Endothelial cell of umbilical vein (primary cell): ENCODE results near the gene SGO1. TPM values are rescaled to one million over a fixed set of nuclear protein-coding genes. Genes with fewer than 3 reads are reported as not detected.

ENCODE experiments used
- BruUV-seq: library from RNA; stranded (reverse); fragments of 400-500 nt; replicated peaks from 2 replicates; lab custom pipeline; 2021; lab: Mats Ljungman, UMichigan
- CTCF ChIA-PET: fragments of 300-600, 350-600 bp; sonication (Branson Sonifier 250); formaldehyde crosslinking; loops from one replicate; lab custom pipeline; 2021; ENCODE audit warnings: antibody characterized with exemption, inconsistent platforms; lab: Charles Lee
- POLR2A ChIA-PET: fragments of 300-600, 350-600 bp; sonication (Branson Sonifier 250); formaldehyde crosslinking; loops from one replicate; lab custom pipeline; 2021; ENCODE audit warnings: antibody characterized with exemption, inconsistent platforms; lab: Charles Lee
- DNase-seq: peaks from one replicate; pipeline ENCODE4 v3.0.0-alpha.2; 2011; ENCODE audit warnings: low read depth, low spot score
- FAIRE-seq: peaks from 2 replicates; lab custom pipeline; 2011; peaks lifted over from hg19 to GRCh38; lab: Jason Lieb, UNC
- H2AFZ ChIP-seq: 2 replicates; pipeline ENCODE4 v1.6.0; 2012; ENCODE audit warnings: low read depth, low read length, control low read depth, inconsistent platforms
- H3K27ac ChIP-seq: 2 replicates; pipeline ENCODE4 v1.5.1; 2011; ENCODE audit warnings: low read depth, mild to moderate bottlenecking, control low read depth, low read length, moderate library complexity; ENCODE audit not compliant: insufficient read depth
- H3K27me3 ChIP-seq, 2 experiments: 2 replicates each; pipeline versions ENCODE4 v1.6.0 to v1.6.1; 2011; ENCODE audit warnings: low read length in 2 of 2, mixed read lengths in 1 of 2; ENCODE audit not compliant: control insufficient read depth in 2 of 2, insufficient read depth in 2 of 2
- H3K36me3 ChIP-seq, 2 experiments: 2 replicates in 1 of 2; 3 replicates in 1 of 2; pipeline ENCODE4 v1.5.1; 2011; ENCODE audit warnings: low read length in 2 of 2, mild to moderate bottlenecking in 1 of 2, moderate library complexity in 1 of 2; ENCODE audit not compliant: control insufficient read depth in 2 of 2, insufficient read depth in 2 of 2; ENCODE audit errors: extremely low read depth in 1 of 2
- H3K4me1 ChIP-seq: 3 replicates; pipeline ENCODE4 v1.5.1; 2011; ENCODE audit warnings: mild to moderate bottlenecking, low read length; ENCODE audit not compliant: control insufficient read depth, insufficient read depth; ENCODE audit errors: extremely low read depth
- H3K4me2 ChIP-seq: 2 replicates; pipeline ENCODE4 v1.6.1; 2011; ENCODE audit warnings: low read length, control low read depth, mixed read lengths; ENCODE audit not compliant: insufficient read depth
- H3K4me3 ChIP-seq, 3 experiments: fragments of 200-600 bp in 1 of 3; sonication (generic), shearing (Covaris generic) in 1 of 3; replicated peaks in 1 of 3; 2 replicates each; pipeline ENCODE4 v1.5.1; 2011 to 2016; ENCODE audit warnings: control low read depth in 3 of 3, low read length in 3 of 3, mild to moderate bottlenecking in 2 of 3, inconsistent platforms in 1 of 3, low read depth in 1 of 3, moderate library complexity in 1 of 3; ENCODE audit not compliant: insufficient read depth in 1 of 3
- H3K79me2 ChIP-seq: 2 replicates; pipeline ENCODE4 v1.6.0; 2012; ENCODE audit warnings: low read length, inconsistent platforms; ENCODE audit not compliant: control insufficient read depth, insufficient read depth
- H3K9ac ChIP-seq: replicated peaks from 2 replicates; pipeline ENCODE3; 2011; ENCODE audit warnings: low read length, control low read depth; ENCODE audit not compliant: insufficient read depth; ENCODE audit errors: extremely low read depth
- H3K9me1 ChIP-seq: replicated peaks from 3 replicates; pipeline ENCODE4 v1.6.0; 2011; ENCODE audit warnings: mild to moderate bottlenecking, low read length; ENCODE audit not compliant: control insufficient read depth, insufficient read depth; ENCODE audit errors: extremely low read depth
- H3K9me3 ChIP-seq: replicated peaks from 2 replicates; pipeline ENCODE4 v1.5.1; 2012; ENCODE audit warnings: low read length, inconsistent platforms; ENCODE audit not compliant: control insufficient read depth, insufficient read depth
- H4K20me1 ChIP-seq: replicated peaks from 2 replicates; pipeline ENCODE3; 2011; ENCODE audit warnings: mild to moderate bottlenecking, low read length; ENCODE audit not compliant: control insufficient read depth, insufficient read depth; ENCODE audit errors: extremely low read depth
- CTCF ChIP-seq, 2 donors: IDR thresholded peaks; 1 replicate in 1 of 2; 2 replicates in 1 of 2; pipeline ENCODE4 v1.5.1; 2011; ENCODE audit warnings: low read length in 2 of 2, mild to moderate bottlenecking in 2 of 2, moderate library complexity in 2 of 2, control low read depth in 1 of 2, inconsistent platforms in 1 of 2, low read depth in 1 of 2; ENCODE audit not compliant: insufficient read depth in 1 of 2; ENCODE audit errors: extremely low read depth in 1 of 2
- EZH2 ChIP-seq: IDR thresholded peaks from 2 replicates; pipeline ENCODE4 v1.6.1; 2012; ENCODE audit warnings: borderline replicate concordance, low read depth, mild to moderate bottlenecking, moderate library complexity, low read length, inconsistent platforms; ENCODE audit not compliant: severe bottlenecking
- FOS ChIP-seq: IDR thresholded peaks from 2 replicates; pipeline ENCODE4 v1.6.1; 2011; ENCODE audit warnings: mild to moderate bottlenecking, low read length, moderate library complexity, borderline replicate concordance; ENCODE audit not compliant: insufficient read depth
- GATA2 ChIP-seq: IDR thresholded peaks from 2 replicates; pipeline ENCODE4 v1.7.0; 2011; ENCODE audit warnings: low read depth, mild to moderate bottlenecking, moderate library complexity, mixed read lengths, low read length; ENCODE audit not compliant: insufficient read length, insufficient read depth
- JUN ChIP-seq: IDR thresholded peaks from 2 replicates; pipeline ENCODE4 v1.6.1; 2011; ENCODE audit warnings: borderline replicate concordance, low read depth; ENCODE audit not compliant: insufficient read length, insufficient read depth
- MAX ChIP-seq: IDR thresholded peaks from 2 replicates; pipeline ENCODE4 v1.6.1; 2011; ENCODE audit not compliant: insufficient read depth, insufficient read length
- MYC ChIP-seq: IDR thresholded peaks from one replicate; pipeline ENCODE4 v1.6.1; 2011; ENCODE audit warnings: mild to moderate bottlenecking, low read depth, low read length
- POLR2A ChIP-seq: IDR thresholded peaks from 2 replicates; pipeline ENCODE4 v1.6.1; 2012; ENCODE audit warnings: low read depth, mild to moderate bottlenecking, control low read depth, low read length
- POLR2AphosphoS5 ChIP-seq: IDR thresholded peaks from 2 replicates; pipeline ENCODE4 v1.6.1; 2012; ENCODE audit warnings: low read depth, mild to moderate bottlenecking, control low read depth, low read length, moderate library complexity; ENCODE audit not compliant: insufficient read depth
- dilution Hi-C: fragments of 300-500 bp; cut with MboI; formaldehyde crosslinking; loops from one replicate; pipeline ENCODE4 v1.15.0; 2019; ENCODE audit warnings: low sequenced_read_pairs; ENCODE audit not compliant: extremely low pct_ligation_motif_present
- intact Hi-C: fragments of 100-400 bp; cut with micrococcal nuclease; formaldehyde crosslinking; loops from one replicate; pipeline ENCODE4 v1.10.0; 2022
- polyA plus RNA-seq, 4 experiments: library from polyadenylated mRNA; depleted of rRNA in 3 of 4; stranded (reverse) in 3 of 4; unstranded in 1 of 4; fragments of >200 nt; gene quantifications; 2 replicates each; pipeline versions ENCODE4 v1.2.1 to v1.2.3, GENCODE V29; 2011 to 2012; ENCODE audit warnings: missing spikeins in 1 of 4
- total RNA-seq: library from RNA; stranded (reverse); gene quantifications from 2 replicates; pipeline ENCODE4 v1.2.3, GENCODE V29; 2021

The SGO1 gene
- total and polyA plus RNA-seq, 2 donors (not counting 3 experiments of a cell fraction or from before 2014, with no cell fraction given) = 2.0 to 21.7 TPM

- BruUV-seq = no TSS peak
- no peaks in the 10 kb centered on the region for H3K27me3 ChIP-seq
- CTCF ChIA-PET = no interaction called here
These were observed 43.5 kb downstream of the SGO1 start for GRCh38 chr3:20142517-20142916.

DNA sequence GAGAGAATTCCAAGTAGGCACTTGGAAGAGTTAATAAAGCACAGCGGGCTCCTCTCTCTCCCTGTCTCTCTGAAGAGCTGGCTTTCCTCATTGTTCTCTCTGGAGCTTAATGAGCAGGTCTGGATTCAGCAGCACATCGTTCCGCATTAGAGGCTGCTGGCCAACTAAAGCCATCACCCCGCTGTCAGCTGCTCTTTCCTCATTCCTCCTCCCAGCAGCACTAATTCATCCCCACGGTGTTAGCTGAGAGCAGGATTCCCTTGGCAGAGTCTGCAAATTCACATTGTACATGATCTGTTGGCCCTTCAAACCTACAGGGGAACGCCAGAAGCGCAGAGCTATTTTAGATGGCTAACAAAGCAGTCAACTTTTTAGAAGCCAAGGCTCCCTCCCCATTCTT lies 44.2 kb downstream of the SGO1 start:
- POLR2A ChIA-PET = no interaction called here
- DNase-seq (no peak), FAIRE-seq (no peak)
- no peaks in the 10 kb centered on the region for H3K9me3 ChIP-seq
- H3K36me3 ChIP-seq = no peaks in the 10 kb centered on the region
- TF ChIP-seq MYC (no peak), JUN (no peak), FOS (no peak), POLR2A (no peak), MAX (no peak), GATA2 (no peak), POLR2AphosphoS5 (no peak), EZH2 (no peak), CTCF (IDR thresholded peaks at IDR 0.05; ENCODE audit: extremely low read depth in 1 of 2, insufficient read depth in 1 of 2, low read depth in 1 of 2, low read length in 2 of 2) (no peak)
- H3K27ac ChIP-seq = no peak overlapping the region
- no TSS peak for BruUV-seq
- no peak overlapping the region for H3K4me3 ChIP-seq
- intact Hi-C loops = no loop called here
- CTCF ChIA-PET = interaction anchor here (0.9 kb wide), 1 partner anchor 9 kb away, joined by 3 read pairs; no protein-coding TSS in a partner anchor
- H2AFZ ChIP-seq = no peak overlapping the region
- no peaks in the 10 kb centered on the region for H3K27me3 ChIP-seq
- H3K9ac ChIP-seq = no peak overlapping the region
- no peak overlapping the region for H3K4me2 ChIP-seq
- dilution Hi-C loops = no loop called here
- H4K20me1 ChIP-seq = no peaks in the 10 kb centered on the region
- no peaks in the 10 kb centered on the region for H3K4me1 ChIP-seq
- no peaks in the 10 kb centered on the region for H3K9me1 ChIP-seq
- no peaks in the 10 kb centered on the region for H3K79me2 ChIP-seq

More at GRCh38 chr3:20142517-20142916, 43.5 kb downstream of the SGO1 start:
- Histone ChIP-seq H3K79me2 (no peaks in the 10 kb centered on the region), H3K9me1 (no peaks in the 10 kb centered on the region), H2AFZ (no peak overlapping the region), H3K9me3 (no peaks in the 10 kb centered on the region), H3K4me1 (no peaks in the 10 kb centered on the region), H3K4me2 (no peak overlapping the region), H3K27ac (no peak overlapping the region), H3K9ac (no peak overlapping the region), H3K36me3 (no peaks in the 10 kb centered on the region), H4K20me1 (no peaks in the 10 kb centered on the region), H3K4me3 (no peak overlapping the region)
- FAIRE-seq (no peak), DNase-seq (no peak)
- intact Hi-C loops = no loop called here
- dilution Hi-C loops = no loop called here
- TF ChIP-seq EZH2 (no peak), GATA2 (no peak), POLR2A (no peak)
- POLR2A ChIA-PET = no interaction called here
